BJ (cell line): ENCODE measurements around the gene MICAL1. TPM values are rescaled to one million over a fixed set of nuclear protein-coding genes. Genes with fewer than 3 reads are reported as not detected.

Source experiments
- CTCF ChIA-PET: fragments of 350-600 bp; formaldehyde crosslinking; extraction: SDS; loops from one replicate; lab custom pipeline; 2021; ENCODE audit warnings: antibody characterized with exemption, inconsistent platforms; lab: Yijun Ruan, JAX
- POLR2A ChIA-PET: fragments of 300-600 bp; sonication (Branson Sonifier 250); formaldehyde crosslinking; extraction: SDS; loops from one replicate; lab custom pipeline; 2021; ENCODE audit warnings: antibody characterized with exemption; lab: Charles Lee
- DNase-seq: peaks from one replicate; pipeline ENCODE4 v3.0.0-alpha.2; 2011; ENCODE audit warnings: low read depth
- H3K27me3 ChIP-seq: 2 replicates; pipeline ENCODE4 v1.6.0; 2011; ENCODE audit warnings: low read length; ENCODE audit not compliant: control insufficient read depth, insufficient read depth
- H3K36me3 ChIP-seq: 2 replicates; pipeline ENCODE4 v1.5.1; 2011; ENCODE audit warnings: low read length; ENCODE audit not compliant: control insufficient read depth, insufficient read depth
- H3K4me3 ChIP-seq: 2 replicates; pipeline ENCODE4 v1.5.1; 2011; ENCODE audit warnings: low read depth, mild to moderate bottlenecking, control low read depth, low read length
- CTCF ChIP-seq: IDR thresholded peaks from 2 replicates; pipeline ENCODE4 v1.5.1; 2011; ENCODE audit warnings: low read depth, mild to moderate bottlenecking, control low read depth, inconsistent platforms, low read length, moderate library complexity; ENCODE audit not compliant: insufficient read depth
- polyA plus RNA-seq: library from polyadenylated mRNA; depleted of rRNA; stranded (reverse); fragments of >200 nt; gene quantifications from 2 replicates; pipeline ENCODE4 v1.2.3, GENCODE V29; 2011

Gene MICAL1
- polyA plus RNA-seq, 1 experiment: 84.6 TPM

- Histone ChIP-seq H3K36me3 (peaks cover 38% of the 10 kb centered on the region), H3K4me3 (no peak overlapping the region), H3K27me3 (no peaks in the 10 kb centered on the region)
- no peak for DNase-seq
- ChIA-PET CTCF (interaction anchor here (2.0 kb wide), 1 partner anchor 8 kb away, joined by 7 read pairs; no protein-coding TSS in a partner anchor), POLR2A (no interaction called here)
- peak; percentile 8; the same call in 1 of the 2 replicates for TF ChIP-seq CTCF
Measured at GRCh38 chr6:109445382-109445781, 10.2 kb downstream of the MICAL1 start.

GRCh38 chr6:109443425-109443950, 12.1 kb downstream of the MICAL1 start:
- Histone ChIP-seq H3K36me3 (peaks cover 28% of the 10 kb centered on the region), H3K27me3 (no peaks in the 10 kb centered on the region), H3K4me3 (no peak overlapping the region)
- ChIA-PET POLR2A (no interaction called here), CTCF (no interaction called here)
- DNase-seq: no peak
- no peak for TF ChIP-seq CTCF

- DNase-seq: no peak
- no peaks in the 10 kb centered on the region for H3K27me3 ChIP-seq
- no peak overlapping the region for H3K4me3 ChIP-seq
- peaks cover 26% of the 10 kb centered on the region for H3K36me3 ChIP-seq
- POLR2A ChIA-PET: no interaction called here
- no peak for TF ChIP-seq CTCF
- CTCF ChIA-PET: interaction anchor here (1.4 kb wide), 1 partner anchor 12 kb away, joined by 6 read pairs; no protein-coding TSS in a partner anchor
Measured at GRCh38 chr6:109442393-109442924, 13.1 kb downstream of the MICAL1 start.

- POLR2A ChIA-PET: interaction anchor here (0.5 to 1.0 kb wide), 3 partner anchors 14 to 347 kb away, joined by 3 to 4 read pairs (median 4); partner anchors contain the start of genes MICAL1 and SESN1
- Histone ChIP-seq H3K27me3 (no peaks in the 10 kb centered on the region), H3K36me3 (peaks cover 25% of the 10 kb centered on the region), H3K4me3 (peak overlapping the region; percentile 92)
- DNase-seq: no peak
- CTCF ChIA-PET: interaction anchor here (0.6 to 1.6 kb wide), 8 partner anchors 12 to 649 kb away, joined by 3 to 9 read pairs (median 4); no protein-coding TSS in a partner anchor
- peak; percentile 49 for TF ChIP-seq CTCF
Measured at GRCh38 chr6:109441069-109441816, 14.3 kb downstream of the MICAL1 start.

GRCh38 chr6:109440331-109441068, 15.1 kb downstream of the MICAL1 start, which contains the start of the genes PPIL6 and SMPD2:
TSS of gene PPIL6 (minus strand) at chr6:109440628. CDS start at chr6:109440590, 38 bp downstream.
TSS of gene SMPD2 (plus strand) at chr6:109440724. CDS start at chr6:109441122, 398 bp downstream.
- ChIA-PET POLR2A (interaction anchor here (0.9 to 1.0 kb wide), 2 partner anchors 15 to 346 kb away, joined by 3 to 4 read pairs; partner anchors contain the start of genes MICAL1 and SESN1), CTCF (interaction anchor here (0.7 to 1.6 kb wide), 7 partner anchors 11 to 490 kb away, joined by 3 to 9 read pairs (median 3); no protein-coding TSS in a partner anchor)
- Histone ChIP-seq H3K36me3 (peaks cover 20% of the 10 kb centered on the region), H3K4me3 (peak within 1 kb of the TSS; percentile 92), H3K27me3 (no peaks in the 10 kb centered on the region)
- peak; percentile 54 for DNase-seq
- no peak for TF ChIP-seq CTCF
